Measurements from ENCODE around the gene MAFG. TPM values are rescaled to one million over a fixed set of nuclear protein-coding genes. Genes with fewer than 3 reads are reported as not detected.

The MAFG gene
- total and polyA plus RNA-seq, 2 experiments from 2014 or later = 17.2 to 33.4 TPM

DNA sequence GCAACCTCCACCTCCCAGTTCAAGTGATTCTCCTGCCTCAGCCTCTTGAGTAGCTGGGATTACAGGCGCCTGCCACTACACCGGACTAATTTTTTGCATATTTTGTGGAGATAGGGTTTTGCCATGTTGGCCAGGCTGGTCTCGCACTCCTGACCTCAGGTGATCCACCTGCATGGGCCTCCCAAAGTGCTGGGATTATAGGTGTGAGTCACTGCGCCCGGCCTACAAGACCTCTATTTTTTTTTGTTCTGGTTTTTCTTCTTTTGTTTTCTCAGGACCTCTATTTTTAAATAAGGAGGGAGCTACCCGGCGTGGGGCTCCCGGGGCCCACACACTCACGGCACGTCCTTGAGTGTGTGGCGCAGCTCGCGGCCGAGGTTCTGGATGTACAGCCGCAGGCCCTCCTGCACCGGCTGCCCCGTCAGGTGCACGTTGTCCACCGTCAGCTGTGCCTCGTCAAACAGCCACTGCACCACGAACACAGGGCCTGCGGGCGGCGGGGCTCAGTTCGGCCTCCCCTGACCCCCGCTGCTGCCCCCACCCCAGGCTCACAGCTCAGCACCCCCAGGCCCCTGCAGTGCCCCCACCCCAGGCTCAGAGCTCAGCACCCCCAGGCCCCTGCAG, 27.6 kb upstream of the MAFG start:
- no peak overlapping the region for H3K4me3 ChIP-seq
- H3K27ac ChIP-seq (ENCODE audit: low read depth) = no peak overlapping the region
- ATAC-seq = no peak
- peaks cover 6% of the 10 kb centered on the region; the same call in 1 of the 2 replicates for H4K20me1 ChIP-seq (replicated peaks; ENCODE audit: insufficient read depth)
- no peak overlapping the region for H3K4me3 Mint-ChIP-seq
- H3F3A ChIP-seq (replicated peaks; ENCODE audit: low read depth) = no peaks in the 10 kb centered on the region
- H3K36me3 ChIP-seq (ENCODE audit: insufficient read depth) = no peaks in the 10 kb centered on the region
- no peaks in the 10 kb centered on the region; the same call in 2 of the 3 replicates for H3K36me3 Mint-ChIP-seq (ENCODE audit: low read depth)
- H3K27ac Mint-ChIP-seq = no peak overlapping the region
- peaks cover 35% of the 10 kb centered on the region for H3K27me3 ChIP-seq (ENCODE audit: insufficient read depth)
- H3K4me1 Mint-ChIP-seq = no peaks in the 10 kb centered on the region; the same call in 2 of the 3 replicates
- no peak for DNase-seq (ENCODE audit: low spot score)
- H3K9me2 ChIP-seq (ENCODE audit: insufficient read depth) = no peaks in the 10 kb centered on the region
- H3K4me2 ChIP-seq = no peak overlapping the region
- H3K9me3 Mint-ChIP-seq = peaks cover 3% of the 10 kb centered on the region; the same call in 1 of the 3 replicates
- H2AFZ ChIP-seq = no peak overlapping the region
- peaks cover 40% of the 10 kb centered on the region for H3K27me3 Mint-ChIP-seq (ENCODE audit: insufficient read depth, low read depth, poor library complexity)
- no peaks in the 10 kb centered on the region for H3K79me2 ChIP-seq (replicated peaks; ENCODE audit: insufficient read depth)
- TF ChIP-seq, protein P1, sequence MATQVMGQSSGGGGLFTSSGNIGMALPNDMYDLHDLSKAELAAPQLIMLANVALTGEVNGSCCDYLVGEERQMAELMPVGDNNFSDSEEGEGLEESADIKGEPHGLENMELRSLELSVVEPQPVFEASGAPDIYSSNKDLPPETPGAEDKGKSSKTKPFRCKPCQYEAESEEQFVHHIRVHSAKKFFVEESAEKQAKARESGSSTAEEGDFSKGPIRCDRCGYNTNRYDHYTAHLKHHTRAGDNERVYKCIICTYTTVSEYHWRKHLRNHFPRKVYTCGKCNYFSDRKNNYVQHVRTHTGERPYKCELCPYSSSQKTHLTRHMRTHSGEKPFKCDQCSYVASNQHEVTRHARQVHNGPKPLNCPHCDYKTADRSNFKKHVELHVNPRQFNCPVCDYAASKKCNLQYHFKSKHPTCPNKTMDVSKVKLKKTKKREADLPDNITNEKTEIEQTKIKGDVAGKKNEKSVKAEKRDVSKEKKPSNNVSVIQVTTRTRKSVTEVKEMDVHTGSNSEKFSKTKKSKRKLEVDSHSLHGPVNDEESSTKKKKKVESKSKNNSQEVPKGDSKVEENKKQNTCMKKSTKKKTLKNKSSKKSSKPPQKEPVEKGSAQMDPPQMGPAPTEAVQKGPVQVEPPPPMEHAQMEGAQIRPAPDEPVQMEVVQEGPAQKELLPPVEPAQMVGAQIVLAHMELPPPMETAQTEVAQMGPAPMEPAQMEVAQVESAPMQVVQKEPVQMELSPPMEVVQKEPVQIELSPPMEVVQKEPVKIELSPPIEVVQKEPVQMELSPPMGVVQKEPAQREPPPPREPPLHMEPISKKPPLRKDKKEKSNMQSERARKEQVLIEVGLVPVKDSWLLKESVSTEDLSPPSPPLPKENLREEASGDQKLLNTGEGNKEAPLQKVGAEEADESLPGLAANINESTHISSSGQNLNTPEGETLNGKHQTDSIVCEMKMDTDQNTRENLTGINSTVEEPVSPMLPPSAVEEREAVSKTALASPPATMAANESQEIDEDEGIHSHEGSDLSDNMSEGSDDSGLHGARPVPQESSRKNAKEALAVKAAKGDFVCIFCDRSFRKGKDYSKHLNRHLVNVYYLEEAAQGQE (IDR thresholded peaks at IDR 0.05; ENCODE audit: unreplicated experiment) = no peak
- TF ChIP-seq EZH2 (IDR thresholded peaks at IDR 0.05; ENCODE audit: low read depth, unreplicated experiment) (no peak), POLR2AphosphoS5 (IDR thresholded peaks at IDR 0.05; ENCODE audit: low read depth) (no peak), ZNF114 (CRISPR knock-in tag; IDR thresholded peaks at IDR 0.05) (no peak), STAT1 (IDR thresholded peaks at IDR 0.05; ENCODE audit: unreplicated experiment) (no peak), NANOG (IDR thresholded peaks at IDR 0.05; ENCODE audit: borderline replicate concordance) (no peak)
- TF ChIP-seq, protein P2, sequence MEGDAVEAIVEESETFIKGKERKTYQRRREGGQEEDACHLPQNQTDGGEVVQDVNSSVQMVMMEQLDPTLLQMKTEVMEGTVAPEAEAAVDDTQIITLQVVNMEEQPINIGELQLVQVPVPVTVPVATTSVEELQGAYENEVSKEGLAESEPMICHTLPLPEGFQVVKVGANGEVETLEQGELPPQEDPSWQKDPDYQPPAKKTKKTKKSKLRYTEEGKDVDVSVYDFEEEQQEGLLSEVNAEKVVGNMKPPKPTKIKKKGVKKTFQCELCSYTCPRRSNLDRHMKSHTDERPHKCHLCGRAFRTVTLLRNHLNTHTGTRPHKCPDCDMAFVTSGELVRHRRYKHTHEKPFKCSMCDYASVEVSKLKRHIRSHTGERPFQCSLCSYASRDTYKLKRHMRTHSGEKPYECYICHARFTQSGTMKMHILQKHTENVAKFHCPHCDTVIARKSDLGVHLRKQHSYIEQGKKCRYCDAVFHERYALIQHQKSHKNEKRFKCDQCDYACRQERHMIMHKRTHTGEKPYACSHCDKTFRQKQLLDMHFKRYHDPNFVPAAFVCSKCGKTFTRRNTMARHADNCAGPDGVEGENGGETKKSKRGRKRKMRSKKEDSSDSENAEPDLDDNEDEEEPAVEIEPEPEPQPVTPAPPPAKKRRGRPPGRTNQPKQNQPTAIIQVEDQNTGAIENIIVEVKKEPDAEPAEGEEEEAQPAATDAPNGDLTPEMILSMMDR (conservative IDR thresholded peaks at IDR 0.05; ENCODE audit: low read depth in 2 of 2) = no peak
- TF ChIP-seq, protein P3, sequence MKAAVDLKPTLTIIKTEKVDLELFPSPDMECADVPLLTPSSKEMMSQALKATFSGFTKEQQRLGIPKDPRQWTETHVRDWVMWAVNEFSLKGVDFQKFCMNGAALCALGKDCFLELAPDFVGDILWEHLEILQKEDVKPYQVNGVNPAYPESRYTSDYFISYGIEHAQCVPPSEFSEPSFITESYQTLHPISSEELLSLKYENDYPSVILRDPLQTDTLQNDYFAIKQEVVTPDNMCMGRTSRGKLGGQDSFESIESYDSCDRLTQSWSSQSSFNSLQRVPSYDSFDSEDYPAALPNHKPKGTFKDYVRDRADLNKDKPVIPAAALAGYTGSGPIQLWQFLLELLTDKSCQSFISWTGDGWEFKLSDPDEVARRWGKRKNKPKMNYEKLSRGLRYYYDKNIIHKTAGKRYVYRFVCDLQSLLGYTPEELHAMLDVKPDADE (IDR thresholded peaks at IDR 0.05) = no peak
- TF ChIP-seq, protein P4, sequence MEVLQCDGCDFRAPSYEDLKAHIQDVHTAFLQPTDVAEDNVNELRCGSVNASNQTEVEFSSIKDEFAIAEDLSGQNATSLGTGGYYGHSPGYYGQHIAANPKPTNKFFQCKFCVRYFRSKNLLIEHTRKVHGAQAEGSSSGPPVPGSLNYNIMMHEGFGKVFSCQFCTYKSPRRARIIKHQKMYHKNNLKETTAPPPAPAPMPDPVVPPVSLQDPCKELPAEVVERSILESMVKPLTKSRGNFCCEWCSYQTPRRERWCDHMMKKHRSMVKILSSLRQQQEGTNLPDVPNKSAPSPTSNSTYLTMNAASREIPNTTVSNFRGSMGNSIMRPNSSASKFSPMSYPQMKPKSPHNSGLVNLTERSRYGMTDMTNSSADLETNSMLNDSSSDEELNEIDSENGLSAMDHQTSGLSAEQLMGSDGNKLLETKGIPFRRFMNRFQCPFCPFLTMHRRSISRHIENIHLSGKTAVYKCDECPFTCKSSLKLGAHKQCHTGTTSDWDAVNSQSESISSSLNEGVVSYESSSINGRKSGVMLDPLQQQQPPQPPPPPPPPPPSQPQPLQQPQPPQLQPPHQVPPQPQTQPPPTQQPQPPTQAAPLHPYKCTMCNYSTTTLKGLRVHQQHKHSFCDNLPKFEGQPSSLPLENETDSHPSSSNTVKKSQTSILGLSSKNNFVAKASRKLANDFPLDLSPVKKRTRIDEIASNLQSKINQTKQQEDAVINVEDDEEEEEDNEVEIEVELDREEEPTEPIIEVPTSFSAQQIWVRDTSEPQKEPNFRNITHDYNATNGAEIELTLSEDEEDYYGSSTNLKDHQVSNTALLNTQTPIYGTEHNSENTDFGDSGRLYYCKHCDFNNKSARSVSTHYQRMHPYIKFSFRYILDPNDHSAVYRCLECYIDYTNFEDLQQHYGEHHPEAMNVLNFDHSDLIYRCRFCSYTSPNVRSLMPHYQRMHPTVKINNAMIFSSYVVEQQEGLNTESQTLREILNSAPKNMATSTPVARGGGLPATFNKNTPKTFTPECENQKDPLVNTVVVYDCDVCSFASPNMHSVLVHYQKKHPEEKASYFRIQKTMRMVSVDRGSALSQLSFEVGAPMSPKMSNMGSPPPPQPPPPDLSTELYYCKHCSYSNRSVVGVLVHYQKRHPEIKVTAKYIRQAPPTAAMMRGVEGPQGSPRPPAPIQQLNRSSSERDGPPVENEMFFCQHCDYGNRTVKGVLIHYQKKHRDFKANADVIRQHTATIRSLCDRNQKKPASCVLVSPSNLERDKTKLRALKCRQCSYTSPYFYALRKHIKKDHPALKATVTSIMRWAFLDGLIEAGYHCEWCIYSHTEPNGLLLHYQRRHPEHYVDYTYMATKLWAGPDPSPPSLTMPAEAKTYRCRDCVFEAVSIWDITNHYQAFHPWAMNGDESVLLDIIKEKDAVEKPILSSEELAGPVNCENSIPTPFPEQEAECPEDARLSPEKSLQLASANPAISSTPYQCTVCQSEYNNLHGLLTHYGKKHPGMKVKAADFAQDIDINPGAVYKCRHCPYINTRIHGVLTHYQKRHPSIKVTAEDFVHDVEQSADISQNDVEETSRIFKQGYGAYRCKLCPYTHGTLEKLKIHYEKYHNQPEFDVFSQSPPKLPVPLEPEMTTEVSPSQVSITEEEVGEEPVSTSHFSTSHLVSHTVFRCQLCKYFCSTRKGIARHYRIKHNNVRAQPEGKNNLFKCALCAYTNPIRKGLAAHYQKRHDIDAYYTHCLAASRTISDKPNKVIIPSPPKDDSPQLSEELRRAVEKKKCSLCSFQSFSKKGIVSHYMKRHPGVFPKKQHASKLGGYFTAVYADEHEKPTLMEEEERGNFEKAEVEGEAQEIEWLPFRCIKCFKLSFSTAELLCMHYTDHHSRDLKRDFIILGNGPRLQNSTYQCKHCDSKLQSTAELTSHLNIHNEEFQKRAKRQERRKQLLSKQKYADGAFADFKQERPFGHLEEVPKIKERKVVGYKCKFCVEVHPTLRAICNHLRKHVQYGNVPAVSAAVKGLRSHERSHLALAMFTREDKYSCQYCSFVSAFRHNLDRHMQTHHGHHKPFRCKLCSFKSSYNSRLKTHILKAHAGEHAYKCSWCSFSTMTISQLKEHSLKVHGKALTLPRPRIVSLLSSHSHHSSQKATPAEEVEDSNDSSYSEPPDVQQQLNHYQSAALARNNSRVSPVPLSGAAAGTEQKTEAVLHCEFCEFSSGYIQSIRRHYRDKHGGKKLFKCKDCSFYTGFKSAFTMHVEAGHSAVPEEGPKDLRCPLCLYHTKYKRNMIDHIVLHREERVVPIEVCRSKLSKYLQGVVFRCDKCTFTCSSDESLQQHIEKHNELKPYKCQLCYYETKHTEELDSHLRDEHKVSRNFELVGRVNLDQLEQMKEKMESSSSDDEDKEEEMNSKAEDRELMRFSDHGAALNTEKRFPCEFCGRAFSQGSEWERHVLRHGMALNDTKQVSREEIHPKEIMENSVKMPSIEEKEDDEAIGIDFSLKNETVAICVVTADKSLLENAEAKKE (CRISPR knock-in tag; IDR thresholded peaks at IDR 0.05) = no peak
- no peaks in the 10 kb centered on the region for H3K4me1 ChIP-seq (ENCODE audit: insufficient read depth)
